Measurements from ENCODE around the gene CLDN34. TPM values are rescaled to one million over a fixed set of nuclear protein-coding genes. Genes with fewer than 3 reads are reported as not detected.

The CLDN34 gene
- total RNA-seq, 4 donors from 2014 or later = not detected

DNA sequence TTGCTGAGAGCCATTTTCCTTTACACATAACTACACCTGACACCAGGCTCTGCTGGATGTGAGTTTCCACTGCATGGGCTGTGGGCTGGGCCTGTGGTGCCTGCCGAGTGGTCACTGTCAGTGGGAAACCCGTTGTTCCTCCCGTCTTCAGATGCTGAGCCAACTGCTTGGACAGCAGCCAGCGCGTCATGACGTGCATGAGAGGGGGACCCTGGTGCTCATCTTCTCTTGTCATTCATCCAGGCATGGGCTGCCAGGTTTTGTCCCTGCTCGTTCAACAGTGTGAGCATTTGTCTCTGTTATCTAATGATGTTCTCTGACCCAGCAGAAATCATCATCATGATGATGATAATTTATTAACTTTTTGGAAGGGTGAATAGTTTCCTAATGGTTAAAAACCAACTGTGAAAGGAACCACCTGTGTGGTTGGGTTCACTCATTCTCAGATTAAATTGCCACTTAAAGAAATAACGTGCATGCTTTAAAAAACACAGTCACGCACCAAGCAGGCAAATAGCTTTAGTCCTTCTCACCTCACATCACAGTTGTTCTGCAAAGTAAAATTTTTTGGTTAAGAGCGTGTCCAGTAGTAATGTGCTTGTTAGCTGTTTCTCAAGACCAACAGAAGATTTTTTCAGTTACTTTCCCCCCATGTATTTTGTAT lies 19.9 kb upstream of the CLDN34 start:
- TF ChIP-seq, protein P1, sequence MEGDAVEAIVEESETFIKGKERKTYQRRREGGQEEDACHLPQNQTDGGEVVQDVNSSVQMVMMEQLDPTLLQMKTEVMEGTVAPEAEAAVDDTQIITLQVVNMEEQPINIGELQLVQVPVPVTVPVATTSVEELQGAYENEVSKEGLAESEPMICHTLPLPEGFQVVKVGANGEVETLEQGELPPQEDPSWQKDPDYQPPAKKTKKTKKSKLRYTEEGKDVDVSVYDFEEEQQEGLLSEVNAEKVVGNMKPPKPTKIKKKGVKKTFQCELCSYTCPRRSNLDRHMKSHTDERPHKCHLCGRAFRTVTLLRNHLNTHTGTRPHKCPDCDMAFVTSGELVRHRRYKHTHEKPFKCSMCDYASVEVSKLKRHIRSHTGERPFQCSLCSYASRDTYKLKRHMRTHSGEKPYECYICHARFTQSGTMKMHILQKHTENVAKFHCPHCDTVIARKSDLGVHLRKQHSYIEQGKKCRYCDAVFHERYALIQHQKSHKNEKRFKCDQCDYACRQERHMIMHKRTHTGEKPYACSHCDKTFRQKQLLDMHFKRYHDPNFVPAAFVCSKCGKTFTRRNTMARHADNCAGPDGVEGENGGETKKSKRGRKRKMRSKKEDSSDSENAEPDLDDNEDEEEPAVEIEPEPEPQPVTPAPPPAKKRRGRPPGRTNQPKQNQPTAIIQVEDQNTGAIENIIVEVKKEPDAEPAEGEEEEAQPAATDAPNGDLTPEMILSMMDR (IDR thresholded peaks at IDR 0.05) = no peak
- DNase-seq (ENCODE audit: low spot score) = no peak
- ATAC-seq (ENCODE audit: low FRiP score) = no peak

DNA sequence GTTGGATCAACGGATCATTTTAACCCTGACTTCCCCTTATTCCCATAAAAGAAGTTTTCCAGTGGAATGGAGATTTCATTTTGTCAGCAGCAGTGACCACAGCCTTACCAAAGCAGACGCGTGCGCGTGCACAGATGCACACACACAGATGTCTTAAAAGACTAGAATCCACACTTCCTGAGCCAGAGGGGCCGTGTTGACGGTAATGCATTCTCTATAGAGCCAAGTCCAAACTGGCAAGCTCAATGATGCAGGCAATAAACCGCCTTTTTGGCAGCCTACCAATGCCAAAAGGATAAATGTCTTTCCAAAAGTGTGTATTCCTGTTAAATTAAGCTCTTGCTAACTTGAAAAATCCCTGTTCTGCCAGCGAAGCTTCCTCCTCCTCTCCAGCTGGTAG lies 18.8 kb upstream of the CLDN34 start:
- DNase-seq (ENCODE audit: low spot score) = no peak
- ATAC-seq (ENCODE audit: low FRiP score) = no peak
- TF ChIP-seq, protein P1 (IDR thresholded peaks at IDR 0.05) = no peak

DNA sequence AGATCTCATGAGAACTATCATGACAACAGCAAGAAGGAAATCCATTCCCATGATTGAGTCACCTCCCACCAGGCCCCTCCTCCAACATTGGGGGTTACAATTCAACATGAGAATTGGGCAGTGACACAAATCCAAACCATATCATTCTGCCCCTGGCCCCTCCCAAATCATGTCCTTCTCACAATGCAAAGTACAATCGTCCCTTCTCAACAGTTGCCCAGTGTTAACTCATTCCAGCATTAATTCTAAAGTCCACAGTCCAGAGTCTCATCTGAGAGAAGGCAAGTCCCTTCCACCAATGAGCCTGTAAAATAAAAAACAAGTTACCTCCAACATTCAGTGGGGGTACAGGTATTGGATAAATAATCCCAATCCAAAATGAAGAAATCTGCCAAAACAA lies 14.9 kb upstream of the CLDN34 start:
- DNase-seq (ENCODE audit: low spot score) = no peak
- no peak for ATAC-seq (ENCODE audit: low FRiP score)
- TF ChIP-seq, protein P1 (IDR thresholded peaks at IDR 0.05) = no peak

DNA sequence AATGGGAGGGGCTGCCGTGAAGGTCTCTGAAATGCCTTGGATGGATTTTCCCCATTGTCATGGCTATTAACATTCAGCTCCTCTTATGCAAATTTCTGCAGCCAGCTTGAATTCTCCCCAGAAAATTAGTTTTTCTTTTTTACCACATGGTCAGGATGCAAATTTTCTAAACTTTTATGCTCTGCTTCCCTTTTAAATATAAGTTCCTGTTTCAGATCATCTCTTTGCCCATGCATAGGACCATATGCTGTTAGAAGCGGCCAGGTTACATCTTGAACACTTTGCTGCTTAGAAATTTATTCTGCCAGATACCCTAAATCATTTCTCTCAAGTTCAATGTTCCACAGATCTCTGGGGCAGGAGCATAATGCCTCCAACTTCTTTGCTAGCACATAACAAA lies 13.8 kb upstream of the CLDN34 start:
- no peak for DNase-seq (ENCODE audit: low spot score)
- no peak for ATAC-seq (ENCODE audit: low FRiP score)
- TF ChIP-seq, protein P1 (IDR thresholded peaks at IDR 0.05) = no peak

DNA sequence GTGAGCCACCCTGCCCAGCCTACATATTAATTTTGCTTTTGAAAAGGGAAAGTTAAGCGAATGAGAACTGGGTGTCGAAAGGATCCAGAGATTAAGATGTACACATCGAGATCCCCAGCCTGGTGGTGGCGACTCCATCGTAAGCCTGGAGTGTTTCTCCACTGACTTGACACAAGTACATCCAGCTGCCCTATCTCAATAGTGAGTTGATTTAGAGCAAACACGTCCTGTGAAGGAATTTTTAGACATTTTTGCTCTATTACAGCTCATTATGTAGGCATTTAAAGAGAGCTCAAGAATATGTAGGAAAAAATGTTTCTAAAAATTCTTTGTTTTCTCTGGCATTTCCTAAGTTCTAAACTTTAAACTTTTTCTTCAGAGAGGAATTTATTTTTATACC lies 11.7 kb upstream of the CLDN34 start:
- DNase-seq (ENCODE audit: low spot score) (no peak), ATAC-seq (ENCODE audit: low FRiP score) (no peak)
- TF ChIP-seq, protein P1 (IDR thresholded peaks at IDR 0.05) = no peak

DNA sequence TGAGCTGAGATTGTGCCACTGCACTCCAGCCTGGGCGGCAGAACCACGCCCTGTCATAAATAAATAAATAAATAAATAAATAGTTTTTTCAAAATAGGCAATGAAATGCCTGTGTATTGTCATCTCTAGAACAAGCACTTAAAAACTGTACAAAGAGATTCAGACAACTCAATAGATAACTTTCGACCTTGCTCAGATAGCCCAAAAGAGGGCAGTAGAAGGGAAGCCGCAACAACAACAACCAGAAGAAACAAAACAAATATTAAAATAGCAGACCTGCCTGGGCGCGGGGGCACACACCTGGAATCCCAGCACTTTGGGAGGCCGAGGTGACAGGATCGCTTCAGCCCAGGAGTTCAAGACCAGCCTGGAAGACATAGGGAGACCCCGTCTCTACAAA lies 9.4 kb upstream of the CLDN34 start:
- ATAC-seq (ENCODE audit: low FRiP score) (no peak), DNase-seq (ENCODE audit: low spot score) (no peak)
- TF ChIP-seq, protein P1 (IDR thresholded peaks at IDR 0.05) = no peak

DNA sequence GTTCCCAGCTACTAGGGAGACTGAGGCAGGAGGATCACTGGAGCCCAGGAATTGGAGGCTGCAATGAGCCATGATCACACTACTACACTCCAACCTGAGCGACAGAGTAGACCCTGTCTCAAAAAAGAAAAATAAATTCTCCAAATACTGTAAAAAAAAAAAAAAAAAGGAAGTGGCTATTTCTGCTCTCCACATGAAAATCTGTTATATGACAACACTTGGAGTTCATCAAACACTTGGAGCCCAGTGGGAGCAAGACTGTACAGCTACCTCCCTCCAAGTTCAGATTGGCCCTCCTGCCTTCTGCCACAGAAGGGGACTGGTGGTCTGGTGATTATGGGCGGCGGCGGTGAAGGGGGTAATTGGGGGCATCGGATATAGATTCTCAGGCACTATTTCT lies 9.0 kb upstream of the CLDN34 start:
- TF ChIP-seq, protein P1 (IDR thresholded peaks at IDR 0.05) = no peak
- ATAC-seq (ENCODE audit: low FRiP score) (no peak), DNase-seq (ENCODE audit: low spot score) (no peak)
